ENCODE results near the gene DNMT3L.

Gene DNMT3L

DNA sequence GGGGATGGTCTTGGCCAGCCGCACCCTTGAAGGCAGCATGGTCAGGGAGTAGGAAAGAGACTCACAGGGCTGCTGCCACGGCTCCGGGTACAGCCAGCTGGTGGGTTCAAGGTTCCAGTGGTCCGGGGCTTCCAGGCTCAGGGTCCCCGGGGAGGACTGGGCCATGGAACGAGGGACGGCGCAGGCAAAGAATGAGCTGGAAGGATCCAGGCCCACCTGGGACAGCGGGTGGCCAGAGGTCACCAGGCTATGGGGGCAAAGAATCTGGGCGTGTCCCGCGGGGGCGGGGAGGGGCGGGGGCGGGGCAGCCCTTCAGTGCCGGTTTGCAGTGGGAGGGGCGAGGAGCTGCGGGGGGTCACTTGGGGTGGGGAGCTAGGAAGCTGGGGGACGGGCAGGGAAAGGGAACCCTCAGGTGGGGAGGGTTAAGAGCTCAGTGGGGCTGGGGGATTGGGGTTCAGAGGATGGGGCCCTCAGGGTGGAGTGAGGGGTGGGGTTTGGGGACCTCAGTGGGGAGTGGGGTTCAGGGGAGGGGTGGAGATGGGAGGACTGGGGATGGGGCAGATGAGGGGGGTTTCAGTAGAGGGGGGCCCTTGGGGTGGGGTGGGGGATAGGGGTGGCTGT lies at the start of gene DNMT3L:
TSS of gene DNMT3L (minus strand) at position 223 of the 621 bp plus-strand sequence. CDS start 638 bp downstream, outside the sequence.
- TF ChIP-seq ZFX (IDR thresholded peaks at IDR 0.05), result no peak
- TF ChIP-seq, protein P1, sequence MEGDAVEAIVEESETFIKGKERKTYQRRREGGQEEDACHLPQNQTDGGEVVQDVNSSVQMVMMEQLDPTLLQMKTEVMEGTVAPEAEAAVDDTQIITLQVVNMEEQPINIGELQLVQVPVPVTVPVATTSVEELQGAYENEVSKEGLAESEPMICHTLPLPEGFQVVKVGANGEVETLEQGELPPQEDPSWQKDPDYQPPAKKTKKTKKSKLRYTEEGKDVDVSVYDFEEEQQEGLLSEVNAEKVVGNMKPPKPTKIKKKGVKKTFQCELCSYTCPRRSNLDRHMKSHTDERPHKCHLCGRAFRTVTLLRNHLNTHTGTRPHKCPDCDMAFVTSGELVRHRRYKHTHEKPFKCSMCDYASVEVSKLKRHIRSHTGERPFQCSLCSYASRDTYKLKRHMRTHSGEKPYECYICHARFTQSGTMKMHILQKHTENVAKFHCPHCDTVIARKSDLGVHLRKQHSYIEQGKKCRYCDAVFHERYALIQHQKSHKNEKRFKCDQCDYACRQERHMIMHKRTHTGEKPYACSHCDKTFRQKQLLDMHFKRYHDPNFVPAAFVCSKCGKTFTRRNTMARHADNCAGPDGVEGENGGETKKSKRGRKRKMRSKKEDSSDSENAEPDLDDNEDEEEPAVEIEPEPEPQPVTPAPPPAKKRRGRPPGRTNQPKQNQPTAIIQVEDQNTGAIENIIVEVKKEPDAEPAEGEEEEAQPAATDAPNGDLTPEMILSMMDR (conservative IDR thresholded peaks at IDR 0.05), result no peak
- no peak within 1 kb of the TSS for H3K27ac ChIP-seq

DNA sequence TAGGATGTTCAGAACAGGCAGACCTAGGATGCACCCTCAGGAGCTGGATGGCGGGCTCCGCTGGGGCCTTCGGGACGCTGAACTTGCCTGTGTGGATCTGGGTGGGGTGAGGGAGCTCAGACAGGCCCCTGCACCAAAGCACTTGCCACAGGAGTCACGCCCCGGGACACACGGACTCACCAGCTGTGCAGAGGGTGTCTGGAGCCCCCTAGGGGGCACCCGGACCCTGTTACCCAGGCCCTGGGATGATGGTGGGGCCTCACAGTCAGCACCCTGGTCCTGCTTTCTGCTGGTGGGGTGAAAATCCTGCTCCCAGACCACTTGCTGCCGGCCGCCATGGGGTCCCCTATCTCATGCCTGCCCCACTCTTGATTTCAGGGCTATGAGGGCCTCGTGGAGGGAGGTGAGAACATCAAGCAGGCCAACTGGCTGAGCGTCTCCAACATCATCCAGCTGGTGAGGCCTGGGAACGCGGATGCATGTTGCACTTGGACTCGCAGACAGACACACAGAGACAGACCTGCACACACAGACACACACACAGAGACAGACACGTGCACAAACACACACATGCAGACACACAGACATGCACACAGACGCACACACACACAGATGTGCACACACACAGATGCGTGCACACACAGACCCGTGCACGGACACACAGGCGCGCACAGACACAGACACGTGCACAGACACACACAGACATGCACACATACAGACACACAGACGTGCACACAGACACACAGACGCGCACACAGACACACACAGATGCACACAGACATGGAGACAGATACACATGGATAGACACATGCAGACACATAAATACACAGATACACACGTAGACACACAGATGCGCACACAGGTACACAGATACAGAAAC lies 49.2 kb upstream of the DNMT3L start:
- no peak for TF ChIP-seq ZFX (IDR thresholded peaks at IDR 0.05)
- TF ChIP-seq, protein P1 (conservative IDR thresholded peaks at IDR 0.05), result no peak
- no peak overlapping the region for H3K27ac ChIP-seq

DNA sequence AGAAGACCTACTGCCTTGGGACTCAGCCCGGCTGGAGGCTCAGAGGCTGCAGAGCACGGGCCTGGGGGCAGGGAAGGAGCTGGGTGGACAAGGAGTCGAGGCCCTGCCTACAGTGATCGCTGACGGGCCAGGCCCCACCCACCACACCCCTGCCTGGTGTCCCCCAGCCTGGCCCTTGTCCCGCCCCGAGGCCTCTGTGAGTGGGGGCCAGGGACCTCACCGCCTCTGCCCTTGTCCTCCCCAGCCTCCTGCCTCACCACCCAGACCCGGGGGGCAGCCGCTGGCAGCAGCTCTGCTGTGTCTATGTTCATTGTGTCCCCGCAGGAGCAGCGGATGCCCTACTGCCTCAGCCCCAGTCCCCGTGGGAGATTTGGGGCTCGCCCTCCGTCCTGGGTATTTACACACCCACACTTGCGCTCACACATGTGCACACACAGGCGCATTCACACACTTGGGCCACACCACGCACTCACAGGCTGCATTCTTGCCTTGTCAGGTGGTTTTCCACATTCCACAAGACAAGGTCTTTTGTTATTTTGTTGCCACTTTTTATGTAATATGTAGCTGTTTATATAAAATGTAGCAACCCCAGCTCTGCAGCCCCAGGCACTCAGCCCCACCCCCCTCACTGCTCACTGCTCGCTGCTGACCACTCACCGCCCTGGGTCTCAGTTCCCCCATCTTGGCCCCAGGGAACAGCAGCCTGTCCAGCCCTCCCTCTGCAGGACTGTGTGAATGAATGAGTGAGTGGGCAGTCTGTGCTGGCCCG lies 45.4 kb upstream of the DNMT3L start:
- no peak overlapping the region for H3K27ac ChIP-seq
- no peak for TF ChIP-seq ZFX (IDR thresholded peaks at IDR 0.05)
- TF ChIP-seq, protein P1 (conservative IDR thresholded peaks at IDR 0.05), result no peak

DNA sequence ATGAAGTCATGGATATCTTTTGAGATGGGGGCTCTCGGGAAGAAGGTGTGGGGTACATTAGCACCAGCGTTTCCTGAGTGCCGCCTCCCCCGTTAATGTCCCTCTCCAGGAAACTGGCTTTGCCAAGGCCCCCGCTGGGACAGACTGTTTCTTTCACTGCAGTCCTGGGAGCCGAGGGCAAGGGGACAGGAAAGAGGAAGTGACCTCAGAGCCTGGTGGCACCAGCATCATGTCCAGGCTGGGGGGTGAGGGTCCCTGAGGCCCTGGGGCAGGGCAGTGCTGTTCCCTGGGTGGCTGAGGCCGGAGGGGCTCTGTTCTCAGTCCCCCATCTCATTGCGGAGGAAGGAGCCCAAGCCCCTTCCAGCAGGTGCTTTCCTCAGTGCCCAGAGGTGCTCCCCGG lies 44.0 kb upstream of the DNMT3L start:
- no peak for TF ChIP-seq ZFX (IDR thresholded peaks at IDR 0.05)
- TF ChIP-seq, protein P1 (conservative IDR thresholded peaks at IDR 0.05), result no peak
- H3K27ac ChIP-seq, result no peak overlapping the region

DNA sequence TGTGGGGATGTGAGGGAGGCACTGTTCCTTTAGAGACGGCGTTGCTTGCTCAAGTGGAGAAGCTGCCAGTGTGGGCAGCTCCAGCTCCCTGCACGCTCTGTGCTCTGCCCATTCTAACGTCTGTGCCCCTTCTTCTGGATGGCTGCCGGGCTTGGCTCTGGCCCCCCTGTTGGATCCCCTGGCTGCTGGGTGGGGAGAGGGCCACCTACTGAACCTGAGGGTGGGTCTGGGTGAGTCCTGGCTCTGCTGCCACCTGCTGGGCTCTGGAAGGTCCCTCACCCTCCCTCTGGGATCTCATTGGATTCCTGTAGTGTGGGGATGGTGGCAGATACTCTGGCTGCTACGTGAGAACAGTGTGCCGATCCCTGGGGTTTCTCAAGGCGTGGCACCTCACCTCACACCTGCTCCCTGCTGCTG lies 43.2 kb upstream of the DNMT3L start:
- no peak overlapping the region for H3K27ac ChIP-seq
- TF ChIP-seq, protein P1 (conservative IDR thresholded peaks at IDR 0.05), result peak; percentile 78
- no peak for TF ChIP-seq ZFX (IDR thresholded peaks at IDR 0.05)

DNA sequence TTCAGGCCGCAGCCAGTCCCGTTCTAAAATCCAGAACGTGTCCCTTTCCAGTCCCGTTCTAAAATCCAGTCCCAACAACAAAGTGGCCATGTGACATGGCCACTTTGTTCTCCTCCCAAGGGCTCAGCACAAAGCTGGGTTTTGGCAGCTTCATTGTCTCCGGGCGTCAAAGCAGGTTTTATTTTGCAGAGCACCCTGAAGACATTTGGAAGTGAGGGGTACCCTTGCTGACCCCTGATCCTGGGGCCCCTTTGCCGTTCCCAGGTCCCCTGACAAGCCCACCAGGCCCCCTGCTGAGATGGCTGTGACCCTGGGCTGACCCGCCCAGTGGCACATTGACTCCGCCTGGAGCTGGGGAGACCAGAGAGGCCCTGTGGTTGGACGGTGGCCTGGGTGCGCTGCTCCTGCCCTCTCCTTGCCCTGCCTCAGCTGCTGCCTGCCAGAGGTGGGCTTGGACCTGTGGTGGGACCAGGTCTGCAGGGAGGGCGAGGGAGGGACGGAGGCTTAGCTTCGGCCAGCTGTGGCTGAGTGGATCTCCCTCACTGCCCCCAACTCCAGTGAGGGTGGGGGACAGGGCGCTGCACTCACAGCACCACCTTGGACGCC lies 42.4 kb upstream of the DNMT3L start:
- TF ChIP-seq ZFX (IDR thresholded peaks at IDR 0.05), result no peak
- TF ChIP-seq, protein P1 (conservative IDR thresholded peaks at IDR 0.05), result no peak
- H3K27ac ChIP-seq, result no peak overlapping the region

All from C4-2B (cell line).